HG03095 (cell line): ENCODE results near the gene SPINT2.

Experiments
- ATAC-seq: cut with Tn5 transposase; IDR thresholded peaks from one replicate; pipeline ENCODE4 v1.9.1; 2021; ENCODE audit warnings: moderate library complexity; ENCODE audit not compliant: unreplicated experiment

Gene SPINT2

GRCh38 chr19:38266981-38267597, 2.7 kb downstream of the SPINT2 start:
- no peak for ATAC-seq

GRCh38 chr19:38267761-38268483, 3.5 kb downstream of the SPINT2 start:
- no peak for ATAC-seq

DNA sequence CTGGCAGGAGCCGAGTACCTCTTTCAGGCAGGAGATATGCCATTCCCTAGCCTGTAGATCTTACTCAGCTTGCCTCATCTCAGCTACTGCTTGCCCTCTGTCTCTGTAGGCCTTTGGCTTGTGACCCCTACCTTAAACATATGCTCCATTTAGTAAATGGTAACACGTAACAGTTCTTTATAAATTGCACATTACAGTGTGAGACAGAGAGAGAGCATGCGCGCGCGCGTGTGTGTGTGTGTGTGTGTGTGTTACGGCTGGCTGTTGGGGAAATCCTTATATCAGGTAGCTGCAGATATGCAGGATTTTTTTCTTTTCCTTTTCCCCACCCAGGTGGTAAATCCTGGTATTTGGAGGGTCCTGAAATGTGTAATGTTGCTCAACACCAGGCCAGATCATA, 4.2 kb downstream of the SPINT2 start:
- no peak for ATAC-seq

GRCh38 chr19:38270587-38271167, 6.3 kb downstream of the SPINT2 start:
- ATAC-seq = no peak

DNA sequence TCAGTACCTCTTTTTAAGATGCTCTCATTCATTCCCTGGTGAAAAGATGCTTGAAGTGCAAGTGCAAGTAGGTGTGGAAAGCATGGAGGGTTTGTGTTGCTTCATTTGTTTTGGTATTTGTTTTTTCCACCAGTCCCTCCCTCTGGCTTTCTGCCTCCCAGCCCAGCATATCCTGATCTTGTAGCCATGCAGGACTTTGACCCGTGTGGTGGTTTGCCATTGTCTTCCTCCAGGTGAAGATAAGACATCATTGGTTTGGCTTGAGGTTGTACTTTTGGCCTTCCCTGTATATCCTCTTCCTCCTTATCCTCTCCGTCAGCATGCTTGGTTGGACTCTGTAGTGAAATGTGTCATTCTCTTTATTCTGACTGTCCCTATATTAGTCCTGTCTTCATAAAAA, 9.1 kb downstream of the SPINT2 start:
- ATAC-seq = no peak

GRCh38 chr19:38274739-38275138, 10.4 kb downstream of the SPINT2 start:
- no peak for ATAC-seq

DNA sequence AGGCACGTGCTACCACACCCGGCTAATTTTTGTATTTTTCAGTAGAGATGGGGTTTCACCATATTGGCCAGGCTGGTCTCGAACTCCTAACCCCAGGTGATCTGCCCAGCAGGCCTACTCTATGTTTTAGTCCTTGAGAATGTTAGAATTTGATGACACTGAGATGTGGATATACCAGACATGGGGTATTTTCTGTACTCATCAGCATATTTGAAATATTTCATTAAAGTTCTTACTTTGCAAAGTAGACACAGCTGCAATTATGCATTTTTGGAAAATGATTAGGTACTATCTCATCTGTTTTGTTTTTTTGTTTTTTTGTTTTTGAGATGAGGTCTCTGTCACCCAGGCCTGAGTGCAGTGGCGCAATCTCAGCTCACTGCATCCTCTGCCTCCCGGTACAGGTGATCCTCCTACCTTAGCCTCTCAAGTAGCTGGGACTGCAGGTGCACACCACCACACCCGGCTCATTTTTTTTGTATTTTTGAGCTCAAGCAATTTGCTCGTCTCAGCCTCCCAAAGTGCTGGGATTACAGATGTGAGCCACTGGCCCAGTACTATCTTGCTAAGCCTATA, 12.7 kb downstream of the SPINT2 start:
- ATAC-seq = no peak

DNA sequence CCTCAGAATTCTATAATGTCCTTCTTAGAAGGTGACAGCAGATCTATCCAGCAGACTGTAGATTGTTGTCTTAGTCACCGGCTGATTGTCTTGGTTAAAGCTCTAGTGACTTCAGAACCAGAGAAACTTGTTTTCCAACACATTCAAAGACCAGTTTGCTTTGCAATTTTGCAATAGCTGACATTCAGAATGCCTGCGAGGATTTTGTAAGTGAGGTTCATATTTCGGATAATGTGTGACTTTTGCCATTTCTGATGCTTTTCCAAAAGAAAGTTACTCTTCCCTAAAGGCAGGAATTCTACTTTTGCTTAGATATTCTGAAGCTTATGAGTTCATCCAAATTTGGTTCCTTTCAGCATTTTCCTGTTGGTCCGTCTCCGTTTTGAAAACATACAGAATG, 13.2 kb downstream of the SPINT2 start:
- ATAC-seq = no peak

DNA sequence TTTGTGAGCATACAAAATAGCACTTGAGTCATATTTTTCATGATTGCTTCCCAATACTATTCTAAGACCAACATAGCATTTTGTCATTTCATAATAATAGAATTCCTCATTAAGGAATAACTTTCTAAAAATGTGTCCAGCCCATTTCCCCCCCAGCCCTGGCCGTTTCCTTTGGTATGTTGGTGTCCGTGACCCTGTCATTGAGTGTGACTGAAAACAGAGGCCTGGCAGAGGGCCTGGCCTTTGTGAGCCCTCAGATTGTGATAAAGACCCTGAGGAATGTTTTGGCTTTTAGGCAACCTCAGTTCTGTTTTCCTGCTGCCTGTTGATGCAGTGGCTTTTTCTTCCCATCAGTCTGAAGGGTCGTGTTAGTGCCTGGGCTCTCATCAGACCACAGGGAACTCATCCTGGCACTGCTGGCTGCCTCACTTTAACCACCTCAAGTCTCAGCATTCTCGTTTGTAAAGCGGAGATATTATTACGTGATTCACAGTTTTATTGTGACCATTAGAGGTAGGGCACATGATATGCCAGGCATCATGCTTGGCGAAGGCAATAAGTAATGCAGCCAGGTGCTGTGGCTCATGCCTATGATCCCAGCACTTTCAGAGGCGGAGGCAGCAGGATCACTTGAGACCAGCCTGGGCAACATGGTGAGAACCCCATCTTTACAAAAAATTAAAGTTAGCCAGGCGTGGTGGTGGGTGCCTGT, 13.8 kb downstream of the SPINT2 start:
- ATAC-seq = no peak

- ATAC-seq = no peak
Measured at GRCh38 chr19:38278751-38279150, 14.4 kb downstream of the SPINT2 start.

GRCh38 chr19:38280030-38280921, 15.9 kb downstream of the SPINT2 start:
- no peak for ATAC-seq

DNA sequence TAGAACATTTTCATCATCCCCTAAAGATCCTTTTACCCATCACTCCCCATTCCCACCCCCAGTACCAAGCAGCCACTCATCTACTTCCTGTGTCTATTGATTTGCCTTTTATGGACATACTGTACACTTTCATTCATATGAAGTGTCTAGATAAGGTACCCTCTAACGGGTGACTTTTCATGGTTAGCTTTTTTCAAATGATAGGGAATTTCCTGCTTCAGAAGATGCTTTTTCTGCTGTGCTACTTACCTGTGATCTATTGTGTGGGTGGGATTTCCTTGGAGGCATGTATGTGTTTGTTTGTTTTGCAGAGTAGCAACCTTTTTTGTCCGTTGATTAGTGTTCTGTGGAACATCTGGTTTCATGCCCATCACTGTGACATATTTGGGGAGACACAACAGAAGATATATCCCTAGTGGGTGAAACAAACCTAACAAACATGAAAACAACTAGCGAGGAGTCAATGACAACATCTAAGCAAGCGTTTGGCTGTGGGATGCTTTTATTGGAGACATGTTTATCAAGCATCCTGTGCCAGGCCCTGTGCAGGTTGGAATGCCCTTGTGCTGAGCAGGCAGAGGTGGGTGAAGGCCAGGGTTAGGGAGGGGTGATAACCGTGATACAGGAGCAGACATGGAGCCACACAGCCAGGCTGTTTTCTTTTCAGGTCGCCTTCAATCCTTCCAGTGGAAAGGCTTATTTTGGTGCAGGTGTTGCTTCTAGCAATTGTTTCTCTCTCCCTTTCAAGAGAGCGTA, 17.6 kb downstream of the SPINT2 start:
- no peak for ATAC-seq

GRCh38 chr19:38283271-38283670, 18.9 kb downstream of the SPINT2 start:
- ATAC-seq = no peak

GRCh38 chr19:38284422-38284821, 20.0 kb downstream of the SPINT2 start:
- ATAC-seq = no peak

- ATAC-seq = no peak
Measured at GRCh38 chr19:38285567-38285966, 21.2 kb downstream of the SPINT2 start.

DNA sequence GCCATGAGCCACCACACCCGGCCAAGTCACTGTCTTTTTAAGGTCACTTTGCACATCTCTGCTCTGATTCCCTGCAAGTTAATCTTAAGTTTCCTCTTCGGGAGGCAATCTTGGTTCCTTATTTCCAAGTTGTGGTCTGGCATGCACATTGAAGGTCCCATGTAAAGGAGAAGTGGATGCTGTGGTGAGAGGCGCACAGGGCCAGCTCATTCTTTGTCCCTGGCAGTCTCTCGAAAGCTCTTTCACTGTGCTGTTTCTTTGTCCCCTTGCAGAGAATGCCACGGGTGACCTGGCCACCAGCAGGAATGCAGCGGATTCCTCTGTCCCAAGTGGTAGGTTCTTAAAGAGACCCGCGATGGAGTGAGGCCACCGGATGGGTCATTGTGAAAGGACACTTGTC, 23.2 kb downstream of the SPINT2 start:
- ATAC-seq = no peak

DNA sequence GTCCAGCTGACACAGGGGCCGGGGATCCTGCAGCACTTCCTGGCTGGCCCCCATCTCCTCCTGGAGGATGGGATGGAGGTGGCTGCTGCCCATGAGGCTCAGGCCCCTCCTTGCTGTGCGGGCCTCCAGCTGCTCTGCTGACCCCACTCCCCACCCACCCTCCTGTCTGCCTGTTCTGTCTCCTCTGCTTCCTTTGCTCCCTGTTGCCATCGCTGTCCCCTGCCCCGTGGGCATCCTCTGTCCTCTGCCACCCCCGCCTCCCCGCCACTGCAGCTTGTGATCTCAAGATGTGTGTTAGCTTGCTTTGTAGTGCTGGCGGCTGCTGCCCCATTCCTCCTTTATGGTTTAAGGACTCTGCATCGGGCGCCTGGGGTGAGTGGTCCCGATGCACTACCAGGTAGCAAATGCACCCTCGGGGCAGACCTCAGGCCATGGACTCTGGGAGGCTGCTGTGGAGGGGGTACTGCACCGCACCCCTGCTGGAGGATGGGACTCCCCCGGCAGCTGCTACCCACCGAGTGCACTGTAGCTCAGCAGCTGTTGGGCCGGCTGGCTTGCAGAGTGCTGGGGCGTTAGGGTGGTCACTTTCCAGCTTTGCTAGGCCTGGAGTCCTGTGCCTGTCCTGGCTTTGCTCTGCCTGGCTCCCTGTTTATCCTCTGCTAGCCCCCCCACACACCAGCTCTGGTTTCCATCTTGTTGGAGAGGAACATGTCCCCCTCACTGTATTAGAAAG, 23.9 kb downstream of the SPINT2 start:
- no peak for ATAC-seq

- ATAC-seq = no peak
Measured at GRCh38 chr19:38289955-38290354, 25.6 kb downstream of the SPINT2 start.

DNA sequence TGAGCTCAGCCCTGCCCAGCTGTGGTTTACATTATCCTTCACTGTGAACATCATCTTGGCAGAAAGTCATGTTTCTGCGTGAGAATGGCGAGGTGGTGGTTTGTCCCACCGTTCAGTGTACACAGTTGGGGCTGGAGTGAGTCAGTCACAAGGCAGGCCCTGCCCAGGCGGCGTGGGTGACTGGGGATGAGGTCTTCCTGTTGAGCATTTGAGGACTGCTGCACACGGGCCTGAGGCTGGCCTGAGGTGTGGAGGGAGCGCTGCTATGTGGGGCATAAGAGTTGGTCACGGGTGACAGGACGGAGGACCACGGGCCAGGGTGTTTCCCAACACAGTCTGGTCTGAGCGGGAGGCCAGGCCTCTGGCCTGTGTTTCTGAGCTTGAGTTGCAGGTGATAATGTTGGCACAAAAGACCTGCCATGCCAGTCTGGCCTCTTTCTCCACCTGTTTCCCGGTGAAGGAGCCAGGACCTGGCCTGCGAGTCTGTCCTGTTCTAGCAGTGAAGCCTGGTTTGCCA, 26.3 kb downstream of the SPINT2 start:
- ATAC-seq = no peak
